ENCODE measurements around the gene PPP1R13B.

PPP1R13B gene

GRCh38 chr14:103862393-103862782 lies 15.0 kb upstream of the PPP1R13B start:
- H3K4me3 ChIP-seq (replicated peaks; ENCODE audit: insufficient read depth, low read length), result no peak overlapping the region
- no peak for DNase-seq (ENCODE audit: low read depth in 1 of 2, low spot score in 1 of 2)
- no peak overlapping the region for H3K27ac ChIP-seq (replicated peaks)
- H3K27me3 ChIP-seq (ENCODE audit: insufficient read depth, poor library complexity, severe bottlenecking), result peaks cover 4% of the 10 kb centered on the region
- TF ChIP-seq POLR2AphosphoS5 (IDR thresholded peaks at IDR 0.05; ENCODE audit: low read depth) (no peak), CTCF (IDR thresholded peaks at IDR 0.05; ENCODE audit: insufficient read depth, low read length) (no peak), REST (IDR thresholded peaks at IDR 0.05; ENCODE audit: insufficient replicate concordance, low read depth) (no peak), SPI1 (IDR thresholded peaks at IDR 0.05; ENCODE audit: borderline replicate concordance, low read depth) (no peak), GABPA (IDR thresholded peaks at IDR 0.05; ENCODE audit: low read depth) (no peak)

GRCh38 chr14:103861413-103862392 lies 14.3 kb upstream of the PPP1R13B start:
- Histone ChIP-seq H3K27ac (replicated peaks) (no peak overlapping the region), H3K27me3 (ENCODE audit: insufficient read depth, poor library complexity, severe bottlenecking) (peaks cover 4% of the 10 kb centered on the region), H3K4me3 (replicated peaks; ENCODE audit: insufficient read depth, low read length) (no peak overlapping the region)
- TF ChIP-seq POLR2AphosphoS5 (IDR thresholded peaks at IDR 0.05; ENCODE audit: low read depth), result no peak
- no peak for TF ChIP-seq REST (IDR thresholded peaks at IDR 0.05; ENCODE audit: insufficient replicate concordance, low read depth)
- TF ChIP-seq SPI1 (IDR thresholded peaks at IDR 0.05; ENCODE audit: borderline replicate concordance, low read depth), result no peak
- no peak for TF ChIP-seq GABPA (IDR thresholded peaks at IDR 0.05; ENCODE audit: low read depth)
- no peak for TF ChIP-seq CTCF (IDR thresholded peaks at IDR 0.05; ENCODE audit: insufficient read depth, low read length)
- no peak for DNase-seq (ENCODE audit: low read depth in 1 of 2, low spot score in 1 of 2)

- Histone ChIP-seq H3K27me3 (ENCODE audit: insufficient read depth, poor library complexity, severe bottlenecking) (peaks cover 4% of the 10 kb centered on the region), H3K4me3 (replicated peaks; ENCODE audit: insufficient read depth, low read length) (no peak overlapping the region), H3K27ac (replicated peaks) (no peak overlapping the region)
- TF ChIP-seq REST (IDR thresholded peaks at IDR 0.05; ENCODE audit: insufficient replicate concordance, low read depth) (no peak), SPI1 (IDR thresholded peaks at IDR 0.05; ENCODE audit: borderline replicate concordance, low read depth) (no peak), GABPA (IDR thresholded peaks at IDR 0.05; ENCODE audit: low read depth) (no peak), POLR2AphosphoS5 (IDR thresholded peaks at IDR 0.05; ENCODE audit: low read depth) (no peak), CTCF (IDR thresholded peaks at IDR 0.05; ENCODE audit: insufficient read depth, low read length) (no peak)
- DNase-seq (ENCODE audit: low read depth in 1 of 2, low spot score in 1 of 2), result no peak
Measured at GRCh38 chr14:103859416-103860202, 12.2 kb upstream of the PPP1R13B start.
